GM23338 (cell line): ENCODE measurements around the gene B3GNT3. TPM values are rescaled to one million over a fixed set of nuclear protein-coding genes. Genes with fewer than 3 reads are reported as not detected.

Experiments
- ATAC-seq: fragments of 200-7000 bp; cut with Tn5 transposase; 3 replicates; pipeline ENCODE4 v1.9.1; 2020
- DNase-seq: peaks from one replicate; pipeline ENCODE4 v3.0.0-alpha.2; 2015; ENCODE audit warnings: low spot score
- H2AFZ ChIP-seq: fragments of 200-600 bp; sonication (generic); 2 replicates; pipeline ENCODE4 v1.8.0; 2016; ENCODE audit warnings: antibody characterized with exemption, mild to moderate bottlenecking, moderate library complexity
- H3F3A ChIP-seq: fragments of 200-600 bp; sonication (generic); replicated peaks from 2 replicates; pipeline ENCODE4 v1.8.0; 2017; ENCODE audit warnings: antibody characterized with exemption, mixed run types, low read depth
- H3K27ac ChIP-seq: fragments of 200-600 bp; sonication (generic); 2 replicates; pipeline ENCODE4 v1.6.1; 2016; ENCODE audit warnings: low read depth
- H3K27me3 ChIP-seq: fragments of 200-600 bp; sonication (generic); 2 replicates; pipeline ENCODE4 v1.8.0; 2016; ENCODE audit warnings: mild to moderate bottlenecking, mixed run types, moderate library complexity; ENCODE audit not compliant: insufficient read depth
- H3K36me3 ChIP-seq: fragments of 200-600 bp; sonication (generic); 2 replicates; pipeline ENCODE4 v1.8.0; 2016; ENCODE audit warnings: mild to moderate bottlenecking; ENCODE audit not compliant: insufficient read depth
- H3K4me1 ChIP-seq: fragments of 200-600 bp; sonication (generic); 2 replicates; pipeline ENCODE4 v1.8.0; 2016; ENCODE audit warnings: mild to moderate bottlenecking, moderate library complexity; ENCODE audit not compliant: insufficient read depth
- H3K4me2 ChIP-seq: fragments of 200-600 bp; sonication (generic); 2 replicates; pipeline ENCODE4 v1.7.1; 2017; ENCODE audit warnings: mixed run types
- H3K4me3 ChIP-seq: fragments of 200-600 bp; sonication (generic); 2 replicates; pipeline ENCODE4 v1.6.1; 2016; ENCODE audit warnings: mixed run types
- H3K79me2 ChIP-seq: fragments of 200-600 bp; sonication (generic); replicated peaks from 2 replicates; pipeline ENCODE4 v1.8.0; 2017; ENCODE audit warnings: mild to moderate bottlenecking; ENCODE audit not compliant: insufficient read depth
- H3K9me2 ChIP-seq: fragments of 200-600 bp; sonication (generic); 2 replicates; pipeline ENCODE4 v1.8.0; 2017; ENCODE audit not compliant: insufficient read depth
- H4K20me1 ChIP-seq: fragments of 200-600 bp; sonication (generic); replicated peaks from 2 replicates; pipeline ENCODE4 v1.8.0; 2017; ENCODE audit warnings: mild to moderate bottlenecking; ENCODE audit not compliant: insufficient read depth
- H3K27ac Mint-ChIP-seq: 2 replicates; pipeline ENCODE4 v1.8.0; 2020; ENCODE audit warnings: inconsistent platforms, mild to moderate bottlenecking, moderate library complexity, mixed read lengths
- H3K27me3 Mint-ChIP-seq: 3 replicates; pipeline ENCODE4 v1.8.0; 2022; ENCODE audit warnings: low read depth, mild to moderate bottlenecking, moderate library complexity, mixed read lengths, inconsistent platforms; ENCODE audit not compliant: insufficient read depth, poor library complexity
- H3K36me3 Mint-ChIP-seq: 3 replicates; pipeline ENCODE4 v1.8.0; 2021; ENCODE audit warnings: low read depth, mild to moderate bottlenecking, inconsistent platforms, moderate library complexity, mixed read lengths
- H3K4me1 Mint-ChIP-seq: 3 replicates; pipeline ENCODE4 v1.8.0; 2020; ENCODE audit warnings: mild to moderate bottlenecking, inconsistent platforms, mixed read lengths
- H3K4me3 Mint-ChIP-seq: 3 replicates; pipeline ENCODE4 v1.8.0; 2021; ENCODE audit warnings: moderate library complexity, mild to moderate bottlenecking, inconsistent platforms, mixed read lengths
- H3K9me3 Mint-ChIP-seq: 3 replicates; pipeline ENCODE4 v1.8.0; 2020; ENCODE audit warnings: moderate library complexity, mild to moderate bottlenecking, inconsistent platforms, mixed read lengths
- CREB1 ChIP-seq: fragments of 250-450 bp; sonication (Bioruptor Pico); IDR thresholded peaks from 2 replicates; pipeline ENCODE4 v1.5.0; 2020; ENCODE audit warnings: low read depth, mild to moderate bottlenecking, moderate library complexity
- EZH2 ChIP-seq: fragments of 200-600 bp; sonication (generic); IDR thresholded peaks from one replicate; pipeline ENCODE4 v1.8.0; 2017; ENCODE audit warnings: antibody characterized with exemption, mild to moderate bottlenecking, low read depth; ENCODE audit not compliant: unreplicated experiment
- POLR2AphosphoS5 ChIP-seq: IDR thresholded peaks from 2 replicates; pipeline ENCODE4 v1.6.1; 2016; ENCODE audit warnings: antibody characterized with exemption, low read depth
- STAT1 ChIP-seq: IDR thresholded peaks from one replicate; pipeline ENCODE4 v1.6.1; 2016; ENCODE audit warnings: antibody characterized with exemption; ENCODE audit not compliant: unreplicated experiment
- ZNF331 ChIP-seq: fragments of 250-450 bp; sonication (Bioruptor Pico); IDR thresholded peaks from 2 replicates; pipeline ENCODE4 v1.5.0; 2020; ENCODE audit warnings: low read depth, mild to moderate bottlenecking, moderate library complexity
- polyA plus RNA-seq: library from polyadenylated mRNA; unstranded; fragments of >200 nt; fragmentation: Nextera tagmentation; extraction: Ambion mirVana; gene quantifications from 2 replicates; pipeline ENCODE4 v1.2.1, GENCODE V29; 2016
- total RNA-seq: library from RNA; depleted of rRNA; stranded (reverse); fragments of >200 nt; shearing (Covaris generic); gene quantifications from 2 replicates; pipeline ENCODE4 v1.2.3, GENCODE V29; 2014
- TF ChIP-seq, protein P1 (sequence below): IDR thresholded peaks from one replicate; pipeline ENCODE4 v1.6.1; 2018; ENCODE audit warnings: antibody characterized with exemption; ENCODE audit not compliant: unreplicated experiment
- TF ChIP-seq, protein P2 (sequence below): fragments of 250-450 bp; sonication (Bioruptor Pico); IDR thresholded peaks from 2 replicates; pipeline ENCODE4 v1.5.0; 2020; ENCODE audit warnings: mild to moderate bottlenecking, moderate library complexity
- TF ChIP-seq, protein P3 (sequence below), 2 experiments: fragments of 200-600 bp in 1 of 2; sonication (generic) in 1 of 2; conservative IDR thresholded peaks; 2 replicates each; pipeline versions ENCODE4 v1.5.1 to v1.6.1; 2016 to 2017; ENCODE audit warnings: antibody characterized with exemption in 2 of 2, low read depth in 2 of 2, mild to moderate bottlenecking in 2 of 2, moderate library complexity in 1 of 2

Gene B3GNT3
- total and polyA plus RNA-seq, 2 experiments from 2014 or later, result 0.99 to 1.9 TPM

DNA sequence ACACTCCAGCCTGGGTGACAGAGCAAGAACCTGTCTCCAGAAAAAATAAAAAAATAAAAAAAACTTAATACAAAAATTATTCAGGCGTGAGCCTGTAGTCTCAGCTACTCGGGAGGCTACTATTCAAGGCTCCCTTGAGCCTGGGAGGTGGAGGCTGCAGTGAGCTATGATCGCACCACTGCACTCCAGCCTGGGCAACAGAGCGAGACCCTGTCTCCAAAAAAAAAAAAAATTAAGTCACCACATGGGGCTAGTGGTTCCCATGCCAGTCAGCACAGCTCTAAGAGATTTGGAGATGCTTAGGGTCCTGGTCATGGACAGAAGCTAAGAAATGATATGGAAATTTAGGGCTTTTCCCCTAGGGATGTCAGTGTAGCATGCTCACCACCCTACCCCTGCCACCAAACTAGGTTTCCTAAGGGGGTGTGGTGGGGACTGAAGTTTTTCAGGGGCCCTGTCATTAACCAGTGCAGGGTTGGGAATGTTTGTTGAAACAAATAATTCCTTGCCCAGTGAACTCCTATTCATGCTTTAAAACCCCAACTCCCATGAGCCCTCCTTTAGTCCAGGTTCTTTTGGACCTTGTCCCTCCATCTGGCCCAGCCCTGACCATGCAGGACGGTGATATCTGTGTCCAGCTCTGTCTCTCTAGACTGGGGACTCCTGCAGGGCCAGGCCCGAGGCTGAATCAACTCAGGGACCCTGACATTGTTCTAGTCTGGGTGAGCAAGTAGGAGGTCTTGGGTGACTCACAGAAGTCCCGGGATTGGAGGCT lies 41.9 kb upstream of the B3GNT3 start (continued):
- TF ChIP-seq, protein P1, sequence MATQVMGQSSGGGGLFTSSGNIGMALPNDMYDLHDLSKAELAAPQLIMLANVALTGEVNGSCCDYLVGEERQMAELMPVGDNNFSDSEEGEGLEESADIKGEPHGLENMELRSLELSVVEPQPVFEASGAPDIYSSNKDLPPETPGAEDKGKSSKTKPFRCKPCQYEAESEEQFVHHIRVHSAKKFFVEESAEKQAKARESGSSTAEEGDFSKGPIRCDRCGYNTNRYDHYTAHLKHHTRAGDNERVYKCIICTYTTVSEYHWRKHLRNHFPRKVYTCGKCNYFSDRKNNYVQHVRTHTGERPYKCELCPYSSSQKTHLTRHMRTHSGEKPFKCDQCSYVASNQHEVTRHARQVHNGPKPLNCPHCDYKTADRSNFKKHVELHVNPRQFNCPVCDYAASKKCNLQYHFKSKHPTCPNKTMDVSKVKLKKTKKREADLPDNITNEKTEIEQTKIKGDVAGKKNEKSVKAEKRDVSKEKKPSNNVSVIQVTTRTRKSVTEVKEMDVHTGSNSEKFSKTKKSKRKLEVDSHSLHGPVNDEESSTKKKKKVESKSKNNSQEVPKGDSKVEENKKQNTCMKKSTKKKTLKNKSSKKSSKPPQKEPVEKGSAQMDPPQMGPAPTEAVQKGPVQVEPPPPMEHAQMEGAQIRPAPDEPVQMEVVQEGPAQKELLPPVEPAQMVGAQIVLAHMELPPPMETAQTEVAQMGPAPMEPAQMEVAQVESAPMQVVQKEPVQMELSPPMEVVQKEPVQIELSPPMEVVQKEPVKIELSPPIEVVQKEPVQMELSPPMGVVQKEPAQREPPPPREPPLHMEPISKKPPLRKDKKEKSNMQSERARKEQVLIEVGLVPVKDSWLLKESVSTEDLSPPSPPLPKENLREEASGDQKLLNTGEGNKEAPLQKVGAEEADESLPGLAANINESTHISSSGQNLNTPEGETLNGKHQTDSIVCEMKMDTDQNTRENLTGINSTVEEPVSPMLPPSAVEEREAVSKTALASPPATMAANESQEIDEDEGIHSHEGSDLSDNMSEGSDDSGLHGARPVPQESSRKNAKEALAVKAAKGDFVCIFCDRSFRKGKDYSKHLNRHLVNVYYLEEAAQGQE, result no peak

DNA sequence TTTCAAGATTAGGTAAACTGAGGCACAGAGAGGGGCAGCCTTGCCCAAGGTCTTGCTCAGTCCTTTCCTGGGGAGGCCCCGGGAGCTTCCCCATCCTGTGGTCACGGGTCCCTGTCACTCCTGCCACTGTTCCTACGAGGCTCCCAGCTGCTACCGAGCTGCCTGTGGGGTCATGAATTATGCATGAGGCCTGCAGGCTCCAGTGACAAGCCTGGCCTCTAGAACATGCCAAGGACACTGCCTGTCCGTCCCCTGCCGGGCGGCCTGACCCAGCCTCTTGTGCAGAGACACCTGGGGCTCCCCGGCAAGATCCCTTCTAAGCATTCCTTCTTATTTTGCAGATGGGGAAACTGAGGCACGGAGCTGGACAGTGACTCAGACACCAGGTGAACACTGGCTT lies 41.0 kb upstream of the B3GNT3 start:
- no peaks in the 10 kb centered on the region for H3K27me3 ChIP-seq
- no peaks in the 10 kb centered on the region for H3K9me2 ChIP-seq
- H3K4me1 Mint-ChIP-seq, result peaks cover 18% of the 10 kb centered on the region
- ATAC-seq (peak; percentile 26; the same call in 2 of the 3 replicates), DNase-seq (no peak)
- 0 out of 2 replicates have a peak, but pooled peaks cover 2% of the 10 kb centered on the region for H3F3A ChIP-seq
- no peak overlapping the region for H3K27ac ChIP-seq
- H3K4me3 ChIP-seq, result no peak overlapping the region
- H3K9me3 Mint-ChIP-seq, result no peaks in the 10 kb centered on the region
- no peak overlapping the region for H3K27ac Mint-ChIP-seq
- no peaks in the 10 kb centered on the region for H4K20me1 ChIP-seq
- no peaks in the 10 kb centered on the region for H3K79me2 ChIP-seq
- H3K4me3 Mint-ChIP-seq, result no peak overlapping the region
- H2AFZ ChIP-seq, result no peak overlapping the region
- peaks cover 8% of the 10 kb centered on the region for H3K27me3 Mint-ChIP-seq
- H3K4me1 ChIP-seq, result no peaks in the 10 kb centered on the region; the same call in 1 of the 2 replicates
- no peak overlapping the region for H3K4me2 ChIP-seq
- H3K36me3 ChIP-seq, result no peaks in the 10 kb centered on the region
- peaks cover 4% of the 10 kb centered on the region; the same call in 1 of the 3 replicates for H3K36me3 Mint-ChIP-seq
- TF ChIP-seq STAT1 (no peak), POLR2AphosphoS5 (no peak), EZH2 (no peak), ZNF331 (CRISPR knock-in tag) (no peak), CREB1 (CRISPR knock-in tag) (no peak)
- TF ChIP-seq, protein P1, result no peak
- TF ChIP-seq, protein P2, sequence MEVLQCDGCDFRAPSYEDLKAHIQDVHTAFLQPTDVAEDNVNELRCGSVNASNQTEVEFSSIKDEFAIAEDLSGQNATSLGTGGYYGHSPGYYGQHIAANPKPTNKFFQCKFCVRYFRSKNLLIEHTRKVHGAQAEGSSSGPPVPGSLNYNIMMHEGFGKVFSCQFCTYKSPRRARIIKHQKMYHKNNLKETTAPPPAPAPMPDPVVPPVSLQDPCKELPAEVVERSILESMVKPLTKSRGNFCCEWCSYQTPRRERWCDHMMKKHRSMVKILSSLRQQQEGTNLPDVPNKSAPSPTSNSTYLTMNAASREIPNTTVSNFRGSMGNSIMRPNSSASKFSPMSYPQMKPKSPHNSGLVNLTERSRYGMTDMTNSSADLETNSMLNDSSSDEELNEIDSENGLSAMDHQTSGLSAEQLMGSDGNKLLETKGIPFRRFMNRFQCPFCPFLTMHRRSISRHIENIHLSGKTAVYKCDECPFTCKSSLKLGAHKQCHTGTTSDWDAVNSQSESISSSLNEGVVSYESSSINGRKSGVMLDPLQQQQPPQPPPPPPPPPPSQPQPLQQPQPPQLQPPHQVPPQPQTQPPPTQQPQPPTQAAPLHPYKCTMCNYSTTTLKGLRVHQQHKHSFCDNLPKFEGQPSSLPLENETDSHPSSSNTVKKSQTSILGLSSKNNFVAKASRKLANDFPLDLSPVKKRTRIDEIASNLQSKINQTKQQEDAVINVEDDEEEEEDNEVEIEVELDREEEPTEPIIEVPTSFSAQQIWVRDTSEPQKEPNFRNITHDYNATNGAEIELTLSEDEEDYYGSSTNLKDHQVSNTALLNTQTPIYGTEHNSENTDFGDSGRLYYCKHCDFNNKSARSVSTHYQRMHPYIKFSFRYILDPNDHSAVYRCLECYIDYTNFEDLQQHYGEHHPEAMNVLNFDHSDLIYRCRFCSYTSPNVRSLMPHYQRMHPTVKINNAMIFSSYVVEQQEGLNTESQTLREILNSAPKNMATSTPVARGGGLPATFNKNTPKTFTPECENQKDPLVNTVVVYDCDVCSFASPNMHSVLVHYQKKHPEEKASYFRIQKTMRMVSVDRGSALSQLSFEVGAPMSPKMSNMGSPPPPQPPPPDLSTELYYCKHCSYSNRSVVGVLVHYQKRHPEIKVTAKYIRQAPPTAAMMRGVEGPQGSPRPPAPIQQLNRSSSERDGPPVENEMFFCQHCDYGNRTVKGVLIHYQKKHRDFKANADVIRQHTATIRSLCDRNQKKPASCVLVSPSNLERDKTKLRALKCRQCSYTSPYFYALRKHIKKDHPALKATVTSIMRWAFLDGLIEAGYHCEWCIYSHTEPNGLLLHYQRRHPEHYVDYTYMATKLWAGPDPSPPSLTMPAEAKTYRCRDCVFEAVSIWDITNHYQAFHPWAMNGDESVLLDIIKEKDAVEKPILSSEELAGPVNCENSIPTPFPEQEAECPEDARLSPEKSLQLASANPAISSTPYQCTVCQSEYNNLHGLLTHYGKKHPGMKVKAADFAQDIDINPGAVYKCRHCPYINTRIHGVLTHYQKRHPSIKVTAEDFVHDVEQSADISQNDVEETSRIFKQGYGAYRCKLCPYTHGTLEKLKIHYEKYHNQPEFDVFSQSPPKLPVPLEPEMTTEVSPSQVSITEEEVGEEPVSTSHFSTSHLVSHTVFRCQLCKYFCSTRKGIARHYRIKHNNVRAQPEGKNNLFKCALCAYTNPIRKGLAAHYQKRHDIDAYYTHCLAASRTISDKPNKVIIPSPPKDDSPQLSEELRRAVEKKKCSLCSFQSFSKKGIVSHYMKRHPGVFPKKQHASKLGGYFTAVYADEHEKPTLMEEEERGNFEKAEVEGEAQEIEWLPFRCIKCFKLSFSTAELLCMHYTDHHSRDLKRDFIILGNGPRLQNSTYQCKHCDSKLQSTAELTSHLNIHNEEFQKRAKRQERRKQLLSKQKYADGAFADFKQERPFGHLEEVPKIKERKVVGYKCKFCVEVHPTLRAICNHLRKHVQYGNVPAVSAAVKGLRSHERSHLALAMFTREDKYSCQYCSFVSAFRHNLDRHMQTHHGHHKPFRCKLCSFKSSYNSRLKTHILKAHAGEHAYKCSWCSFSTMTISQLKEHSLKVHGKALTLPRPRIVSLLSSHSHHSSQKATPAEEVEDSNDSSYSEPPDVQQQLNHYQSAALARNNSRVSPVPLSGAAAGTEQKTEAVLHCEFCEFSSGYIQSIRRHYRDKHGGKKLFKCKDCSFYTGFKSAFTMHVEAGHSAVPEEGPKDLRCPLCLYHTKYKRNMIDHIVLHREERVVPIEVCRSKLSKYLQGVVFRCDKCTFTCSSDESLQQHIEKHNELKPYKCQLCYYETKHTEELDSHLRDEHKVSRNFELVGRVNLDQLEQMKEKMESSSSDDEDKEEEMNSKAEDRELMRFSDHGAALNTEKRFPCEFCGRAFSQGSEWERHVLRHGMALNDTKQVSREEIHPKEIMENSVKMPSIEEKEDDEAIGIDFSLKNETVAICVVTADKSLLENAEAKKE (CRISPR knock-in tag), result no peak
- TF ChIP-seq, protein P3, sequence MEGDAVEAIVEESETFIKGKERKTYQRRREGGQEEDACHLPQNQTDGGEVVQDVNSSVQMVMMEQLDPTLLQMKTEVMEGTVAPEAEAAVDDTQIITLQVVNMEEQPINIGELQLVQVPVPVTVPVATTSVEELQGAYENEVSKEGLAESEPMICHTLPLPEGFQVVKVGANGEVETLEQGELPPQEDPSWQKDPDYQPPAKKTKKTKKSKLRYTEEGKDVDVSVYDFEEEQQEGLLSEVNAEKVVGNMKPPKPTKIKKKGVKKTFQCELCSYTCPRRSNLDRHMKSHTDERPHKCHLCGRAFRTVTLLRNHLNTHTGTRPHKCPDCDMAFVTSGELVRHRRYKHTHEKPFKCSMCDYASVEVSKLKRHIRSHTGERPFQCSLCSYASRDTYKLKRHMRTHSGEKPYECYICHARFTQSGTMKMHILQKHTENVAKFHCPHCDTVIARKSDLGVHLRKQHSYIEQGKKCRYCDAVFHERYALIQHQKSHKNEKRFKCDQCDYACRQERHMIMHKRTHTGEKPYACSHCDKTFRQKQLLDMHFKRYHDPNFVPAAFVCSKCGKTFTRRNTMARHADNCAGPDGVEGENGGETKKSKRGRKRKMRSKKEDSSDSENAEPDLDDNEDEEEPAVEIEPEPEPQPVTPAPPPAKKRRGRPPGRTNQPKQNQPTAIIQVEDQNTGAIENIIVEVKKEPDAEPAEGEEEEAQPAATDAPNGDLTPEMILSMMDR (conservative IDR thresholded peaks at IDR 0.05; ENCODE audit: low read depth in 2 of 2), result no peak
